GM06990 (cell line): ENCODE results near the gene KRT80.

Experiments
- DNase-seq: peaks from one replicate; pipeline ENCODE4 v3.0.0-alpha.2; 2011; ENCODE audit not compliant: insufficient read length; ENCODE audit errors: extremely low read depth
- H3K27me3 ChIP-seq: replicated peaks from 2 replicates; pipeline ENCODE4 v1.6.0; 2011; ENCODE audit warnings: low read length; ENCODE audit not compliant: control insufficient read depth, insufficient read depth
- H3K36me3 ChIP-seq: 2 replicates; pipeline ENCODE4 v1.5.1; 2011; ENCODE audit warnings: low read length; ENCODE audit not compliant: control insufficient read depth, insufficient read depth
- H3K4me3 ChIP-seq: replicated peaks from 2 replicates; pipeline ENCODE4 v1.5.1; 2011; ENCODE audit warnings: low read depth, mild to moderate bottlenecking, control low read depth, low read length
- CTCF ChIP-seq: IDR thresholded peaks from 2 replicates; pipeline ENCODE4 v1.5.1; 2011; ENCODE audit warnings: low read length, control low read depth, mild to moderate bottlenecking, inconsistent platforms; ENCODE audit not compliant: insufficient read depth, poor library complexity, severe bottlenecking

KRT80 gene

GRCh38 chr12:52226446-52226845, 34.6 kb upstream of the KRT80 start:
- Histone ChIP-seq H3K27me3 (no peaks in the 10 kb centered on the region), H3K4me3 (no peak overlapping the region), H3K36me3 (no peaks in the 10 kb centered on the region)
- TF ChIP-seq CTCF, result no peak
- DNase-seq, result no peak

- TF ChIP-seq CTCF, result no peak
- no peaks in the 10 kb centered on the region for H3K36me3 ChIP-seq
- no peaks in the 10 kb centered on the region for H3K27me3 ChIP-seq
- H3K4me3 ChIP-seq, result no peak overlapping the region
- DNase-seq, result no peak
Observed at GRCh38 chr12:52225752-52226151, 33.9 kb upstream of the KRT80 start.

- TF ChIP-seq CTCF, result no peak
- Histone ChIP-seq H3K27me3 (no peaks in the 10 kb centered on the region), H3K36me3 (no peaks in the 10 kb centered on the region), H3K4me3 (no peak overlapping the region)
- DNase-seq, result no peak
Observed at GRCh38 chr12:52224151-52224550, 32.3 kb upstream of the KRT80 start.

GRCh38 chr12:52223406-52224039, 31.7 kb upstream of the KRT80 start:
- Histone ChIP-seq H3K27me3 (no peaks in the 10 kb centered on the region), H3K36me3 (no peaks in the 10 kb centered on the region), H3K4me3 (no peak overlapping the region)
- no peak for DNase-seq
- no peak for TF ChIP-seq CTCF

- no peak for TF ChIP-seq CTCF
- Histone ChIP-seq H3K4me3 (no peak overlapping the region), H3K27me3 (no peaks in the 10 kb centered on the region), H3K36me3 (no peaks in the 10 kb centered on the region)
- no peak for DNase-seq
Observed at GRCh38 chr12:52222692-52223091, 30.9 kb upstream of the KRT80 start.
